Sigmoid colon (tissue), 4 donors: ENCODE results near the gene PRSS48.

ENCODE experiments used
- POLR2A ChIP-seq, 2 donors: fragments of 450-650 bp; IDR thresholded peaks; one replicate each; pipeline ENCODE4 v1.6.1; 2016; ENCODE audit warnings: antibody characterized with exemption in 2 of 2, mild to moderate bottlenecking in 2 of 2, moderate library complexity in 2 of 2
- POLR2AphosphoS5 ChIP-seq, 4 donors: sonication (generic); formaldehyde crosslinking; IDR thresholded peaks; one replicate each; pipeline ENCODE4 v1.6.1; 2017; ENCODE audit warnings: antibody characterized with exemption in 4 of 4
- TF ChIP-seq, protein P1 (sequence below), 4 experiments: fragments of 450-650 bp in 3 of 4; fragments of 200-600 bp in 1 of 4; IDR thresholded peaks; one replicate each; pipeline ENCODE4 v1.5.1; 2016 to 2019; ENCODE audit warnings: antibody characterized with exemption in 4 of 4, mild to moderate bottlenecking in 3 of 4, moderate library complexity in 2 of 4

DNA sequence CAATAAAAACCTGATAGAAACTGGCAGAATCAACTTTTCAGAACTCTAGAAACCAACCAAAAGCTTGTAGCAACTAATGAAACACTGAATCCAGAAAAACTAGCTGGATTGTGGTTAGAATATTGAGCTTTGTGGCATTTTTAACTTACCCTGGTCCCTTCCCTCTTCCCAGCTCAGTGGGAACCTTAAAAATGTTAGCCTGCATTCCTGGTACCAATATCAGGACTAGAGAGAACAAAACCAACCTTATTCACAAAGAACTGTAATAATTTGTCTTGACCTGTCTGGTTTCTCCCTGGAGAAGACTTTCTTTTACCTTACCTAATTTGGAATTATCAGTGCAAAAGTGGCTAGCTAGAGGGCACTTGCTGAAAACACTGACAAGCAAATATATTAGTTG lies 27.3 kb downstream of the PRSS48 start:
- TF ChIP-seq, protein P1, sequence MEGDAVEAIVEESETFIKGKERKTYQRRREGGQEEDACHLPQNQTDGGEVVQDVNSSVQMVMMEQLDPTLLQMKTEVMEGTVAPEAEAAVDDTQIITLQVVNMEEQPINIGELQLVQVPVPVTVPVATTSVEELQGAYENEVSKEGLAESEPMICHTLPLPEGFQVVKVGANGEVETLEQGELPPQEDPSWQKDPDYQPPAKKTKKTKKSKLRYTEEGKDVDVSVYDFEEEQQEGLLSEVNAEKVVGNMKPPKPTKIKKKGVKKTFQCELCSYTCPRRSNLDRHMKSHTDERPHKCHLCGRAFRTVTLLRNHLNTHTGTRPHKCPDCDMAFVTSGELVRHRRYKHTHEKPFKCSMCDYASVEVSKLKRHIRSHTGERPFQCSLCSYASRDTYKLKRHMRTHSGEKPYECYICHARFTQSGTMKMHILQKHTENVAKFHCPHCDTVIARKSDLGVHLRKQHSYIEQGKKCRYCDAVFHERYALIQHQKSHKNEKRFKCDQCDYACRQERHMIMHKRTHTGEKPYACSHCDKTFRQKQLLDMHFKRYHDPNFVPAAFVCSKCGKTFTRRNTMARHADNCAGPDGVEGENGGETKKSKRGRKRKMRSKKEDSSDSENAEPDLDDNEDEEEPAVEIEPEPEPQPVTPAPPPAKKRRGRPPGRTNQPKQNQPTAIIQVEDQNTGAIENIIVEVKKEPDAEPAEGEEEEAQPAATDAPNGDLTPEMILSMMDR (IDR thresholded peaks at IDR 0.05) = no peak
- TF ChIP-seq POLR2A (IDR thresholded peaks at IDR 0.05) (no peak), POLR2AphosphoS5 (IDR thresholded peaks at IDR 0.05) (no peak)
